ENCODE results near the gene L3MBTL1. TPM values are rescaled to one million over a fixed set of nuclear protein-coding genes. Genes with fewer than 3 reads are reported as not detected.
A peak's percentile ranks its signal among the peaks of the same experiment; 100 is the strongest.

Gene L3MBTL1
- total RNA-seq, 1 donor from 2014 or later: 24.7 TPM

GRCh38 chr20:43590036-43590391 is 82.5 kb downstream of the L3MBTL1 start:
- no peak for DNase-seq (ENCODE audit: low spot score)

DNA sequence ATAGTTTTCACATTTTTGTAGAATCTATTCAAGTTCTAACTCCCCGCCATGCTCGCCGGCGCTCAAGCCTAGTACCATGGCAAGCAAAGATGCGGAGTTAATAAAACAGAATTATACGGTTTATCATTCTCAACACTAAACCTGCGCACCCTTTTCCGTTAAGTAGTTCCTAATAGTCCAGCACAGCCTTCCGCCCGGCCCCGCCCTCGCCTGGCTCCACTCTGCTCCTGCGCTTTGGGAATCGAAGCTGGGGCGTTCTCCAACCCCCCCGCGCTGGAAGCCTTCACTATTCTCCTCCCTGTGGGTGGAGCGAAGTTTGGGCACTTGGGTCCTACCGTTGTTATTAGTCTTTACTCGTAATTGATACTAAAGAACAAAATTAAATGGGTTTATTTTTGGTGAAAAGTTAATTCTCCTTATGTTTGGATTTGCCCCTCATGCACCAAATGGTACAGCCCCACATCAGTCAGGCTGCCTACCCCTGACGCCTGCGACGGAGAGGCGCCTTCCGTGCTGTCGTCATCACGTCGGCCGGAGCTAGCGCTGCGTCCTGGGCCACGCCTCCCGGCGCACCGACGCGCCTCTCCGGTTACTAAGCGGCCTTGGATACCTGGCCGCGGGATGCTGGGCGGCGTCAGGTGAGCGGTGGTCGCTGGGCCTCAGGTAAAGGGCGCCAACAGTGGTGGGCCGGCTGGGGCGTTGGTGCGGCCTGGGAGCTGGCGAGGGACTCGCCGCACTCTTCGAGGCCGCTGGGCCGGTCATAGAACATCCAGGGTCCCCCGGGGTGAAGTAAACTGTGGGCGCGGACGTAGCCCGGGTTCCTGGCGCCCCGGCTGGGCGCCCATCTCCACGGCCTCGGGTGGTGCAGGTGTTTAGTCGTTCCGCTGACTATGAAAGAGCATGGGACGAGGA is 83.2 kb downstream of the L3MBTL1 start, which contains the start of gene IFT52:
Gene IFT52, plus strand, starts transcription at position 546 of the 912 bp plus-strand sequence. CDS start 3,762 bp downstream, outside the sequence.
- peak; percentile 93 for DNase-seq (ENCODE audit: low spot score)

Other genes with a start within 250 kb of the L3MBTL1 start
- 192 TPM for gene SRSF6, start 49.8 kb upstream of the L3MBTL1 start, total RNA-seq
- 29.8 TPM for gene SGK2, start 51.3 kb downstream of the L3MBTL1 start, total RNA-seq
- 33.9 TPM for gene IFT52, start 83.2 kb downstream of the L3MBTL1 start, total RNA-seq
- 0.60 TPM for gene MYBL2, start 159.4 kb downstream of the L3MBTL1 start, total RNA-seq
- gene GTSF1L, start 219.3 kb downstream of the L3MBTL1 start, total RNA-seq: not detected